Measurements from ENCODE around the gene ARAF. TPM values are rescaled to one million over a fixed set of nuclear protein-coding genes. Genes with fewer than 3 reads are reported as not detected.
A peak's percentile ranks its signal among the peaks of the same experiment; 100 is the strongest.

The ARAF gene
- total RNA-seq, 1 donor from 2014 or later: 66.8 TPM

GRCh38 chrX:47576021-47576898 is 15.3 kb downstream of the ARAF start:
- Mint-ChIP-seq H3K36me3 (ENCODE audit: unreplicated experiment) (peaks cover 5% of the 10 kb centered on the region), H3K4me3 (ENCODE audit: unreplicated experiment) (no peak overlapping the region), H3K27me3 (ENCODE audit: unreplicated experiment) (no peaks in the 10 kb centered on the region), H3K9me3 (ENCODE audit: unreplicated experiment) (no peaks in the 10 kb centered on the region), H3K27ac (ENCODE audit: unreplicated experiment) (no peak overlapping the region), H3K4me1 (ENCODE audit: unreplicated experiment) (peaks cover 28% of the 10 kb centered on the region)
- DNase-seq (ENCODE audit: extremely low spot score, unreplicated experiment): peak; percentile 73
- TF ChIP-seq, protein P1, sequence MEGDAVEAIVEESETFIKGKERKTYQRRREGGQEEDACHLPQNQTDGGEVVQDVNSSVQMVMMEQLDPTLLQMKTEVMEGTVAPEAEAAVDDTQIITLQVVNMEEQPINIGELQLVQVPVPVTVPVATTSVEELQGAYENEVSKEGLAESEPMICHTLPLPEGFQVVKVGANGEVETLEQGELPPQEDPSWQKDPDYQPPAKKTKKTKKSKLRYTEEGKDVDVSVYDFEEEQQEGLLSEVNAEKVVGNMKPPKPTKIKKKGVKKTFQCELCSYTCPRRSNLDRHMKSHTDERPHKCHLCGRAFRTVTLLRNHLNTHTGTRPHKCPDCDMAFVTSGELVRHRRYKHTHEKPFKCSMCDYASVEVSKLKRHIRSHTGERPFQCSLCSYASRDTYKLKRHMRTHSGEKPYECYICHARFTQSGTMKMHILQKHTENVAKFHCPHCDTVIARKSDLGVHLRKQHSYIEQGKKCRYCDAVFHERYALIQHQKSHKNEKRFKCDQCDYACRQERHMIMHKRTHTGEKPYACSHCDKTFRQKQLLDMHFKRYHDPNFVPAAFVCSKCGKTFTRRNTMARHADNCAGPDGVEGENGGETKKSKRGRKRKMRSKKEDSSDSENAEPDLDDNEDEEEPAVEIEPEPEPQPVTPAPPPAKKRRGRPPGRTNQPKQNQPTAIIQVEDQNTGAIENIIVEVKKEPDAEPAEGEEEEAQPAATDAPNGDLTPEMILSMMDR (IDR thresholded peaks at IDR 0.05): no peak

- Mint-ChIP-seq H3K27ac (ENCODE audit: unreplicated experiment) (no peak overlapping the region), H3K36me3 (ENCODE audit: unreplicated experiment) (no peaks in the 10 kb centered on the region), H3K4me3 (ENCODE audit: unreplicated experiment) (no peak overlapping the region), H3K27me3 (ENCODE audit: unreplicated experiment) (no peaks in the 10 kb centered on the region), H3K9me3 (ENCODE audit: unreplicated experiment) (no peaks in the 10 kb centered on the region), H3K4me1 (ENCODE audit: unreplicated experiment) (peaks cover 31% of the 10 kb centered on the region)
- DNase-seq (ENCODE audit: extremely low spot score, unreplicated experiment): peak; percentile 73
- TF ChIP-seq, protein P1 (IDR thresholded peaks at IDR 0.05): no peak
These were observed 16.4 kb downstream of the ARAF start for GRCh38 chrX:47577424-47577823.

- DNase-seq (ENCODE audit: extremely low spot score, unreplicated experiment): no peak
- Mint-ChIP-seq H3K36me3 (ENCODE audit: unreplicated experiment) (no peaks in the 10 kb centered on the region), H3K27me3 (ENCODE audit: unreplicated experiment) (no peaks in the 10 kb centered on the region), H3K9me3 (ENCODE audit: unreplicated experiment) (no peaks in the 10 kb centered on the region), H3K27ac (ENCODE audit: unreplicated experiment) (no peak overlapping the region), H3K4me3 (ENCODE audit: unreplicated experiment) (no peak overlapping the region), H3K4me1 (ENCODE audit: unreplicated experiment) (peaks cover 29% of the 10 kb centered on the region)
- TF ChIP-seq, protein P1 (IDR thresholded peaks at IDR 0.05): no peak
These were observed 16.9 kb downstream of the ARAF start for GRCh38 chrX:47577901-47578300.

DNA sequence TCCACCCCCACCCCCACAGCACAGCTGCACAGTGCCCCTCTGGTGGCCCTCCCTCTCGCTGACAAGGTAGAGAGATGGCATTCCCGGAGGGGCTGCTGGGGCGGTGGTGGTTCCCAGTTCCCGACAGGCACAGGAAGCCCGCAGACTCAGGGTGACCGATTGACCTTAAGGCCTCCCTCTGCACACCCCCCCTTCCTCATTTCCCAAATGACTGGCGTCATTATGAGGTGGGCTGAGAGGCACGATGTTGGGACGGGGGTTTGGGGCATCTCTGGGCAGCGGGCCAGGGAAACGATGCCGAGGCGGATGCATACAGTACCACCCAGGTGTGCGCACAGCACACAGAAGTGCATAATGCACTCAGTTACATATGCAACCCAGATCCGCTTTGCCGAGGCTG is 17.7 kb downstream of the ARAF start:
- Mint-ChIP-seq H3K27ac (ENCODE audit: unreplicated experiment) (no peak overlapping the region), H3K27me3 (ENCODE audit: unreplicated experiment) (no peaks in the 10 kb centered on the region), H3K4me3 (ENCODE audit: unreplicated experiment) (no peak overlapping the region), H3K9me3 (ENCODE audit: unreplicated experiment) (no peaks in the 10 kb centered on the region), H3K4me1 (ENCODE audit: unreplicated experiment) (peaks cover 25% of the 10 kb centered on the region), H3K36me3 (ENCODE audit: unreplicated experiment) (no peaks in the 10 kb centered on the region)
- peak; percentile 65 for DNase-seq (ENCODE audit: extremely low spot score, unreplicated experiment)
- TF ChIP-seq, protein P1 (IDR thresholded peaks at IDR 0.05): no peak

DNA sequence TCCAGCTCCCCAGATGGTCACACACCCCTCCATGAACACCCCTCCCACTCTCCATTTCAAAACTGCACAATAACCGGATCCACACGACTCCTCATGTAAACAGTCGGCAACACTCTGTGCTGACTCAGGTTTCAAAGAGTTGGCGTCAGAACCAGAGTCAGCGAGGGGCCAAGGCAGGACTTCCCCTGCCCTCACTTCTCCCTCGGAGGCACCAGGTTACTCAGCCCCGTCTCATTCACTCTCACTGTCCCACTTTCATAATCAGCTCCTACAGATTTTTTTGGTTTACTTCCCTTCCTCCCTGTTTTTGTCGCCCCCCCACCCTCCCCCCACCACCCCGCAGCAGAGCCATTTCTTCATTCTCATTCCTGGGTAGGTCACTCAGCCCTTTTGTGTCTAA is 18.5 kb downstream of the ARAF start:
- no peaks in the 10 kb centered on the region for H3K36me3 Mint-ChIP-seq (ENCODE audit: unreplicated experiment)
- no peak overlapping the region for H3K4me3 Mint-ChIP-seq (ENCODE audit: unreplicated experiment)
- no peaks in the 10 kb centered on the region for H3K9me3 Mint-ChIP-seq (ENCODE audit: unreplicated experiment)
- H3K27ac Mint-ChIP-seq (ENCODE audit: unreplicated experiment): no peak overlapping the region
- no peaks in the 10 kb centered on the region for H3K27me3 Mint-ChIP-seq (ENCODE audit: unreplicated experiment)
- TF ChIP-seq, protein P1 (IDR thresholded peaks at IDR 0.05): no peak
- DNase-seq (ENCODE audit: extremely low spot score, unreplicated experiment): no peak
- H3K4me1 Mint-ChIP-seq (ENCODE audit: unreplicated experiment): peaks cover 28% of the 10 kb centered on the region
